Measurements from ENCODE around the gene MSLN.

MSLN gene

GRCh38 chr16:743794-744500 is 16.6 kb upstream of the MSLN start:
- peak; percentile 41; the same call in 1 of the 2 replicates for TF ChIP-seq CTCF (conservative IDR thresholded peaks at IDR 0.05; ENCODE audit: low read length)
- TF ChIP-seq EZH2phosphoT487 (IDR thresholded peaks at IDR 0.05; ENCODE audit: borderline replicate concordance): no peak
- Histone ChIP-seq H3K9me3 (ENCODE audit: insufficient read depth, low read depth, low read length) (no peaks in the 10 kb centered on the region), H3K79me2 (ENCODE audit: insufficient read depth, low read length) (peaks cover 7% of the 10 kb centered on the region; the same call in 1 of the 2 replicates), H3K36me3 (ENCODE audit: insufficient read depth, low read length) (no peaks in the 10 kb centered on the region), H3K4me3 (ENCODE audit: low read length, poor library complexity, severe bottlenecking) (no peak overlapping the region), H3K27me3 (ENCODE audit: insufficient read depth, low read length, poor library complexity, severe bottlenecking) (no peaks in the 10 kb centered on the region), H3K4me1 (ENCODE audit: insufficient read depth, low read length, poor library complexity, severe bottlenecking) (no peaks in the 10 kb centered on the region), H3K4me2 (ENCODE audit: low read depth, low read length, poor library complexity, severe bottlenecking) (no peak overlapping the region), H4K20me1 (ENCODE audit: insufficient read depth, low read length, poor library complexity, severe bottlenecking) (no peaks in the 10 kb centered on the region), H3F3A (ENCODE audit: low read depth) (no peaks in the 10 kb centered on the region), H2AFZ (ENCODE audit: low read length) (no peak overlapping the region), H3K9ac (ENCODE audit: low read depth, low read length, poor library complexity, severe bottlenecking) (no peak overlapping the region), H3K9me2 (replicated peaks; ENCODE audit: low read depth, low read length) (no peaks in the 10 kb centered on the region)

- H3K36me3 ChIP-seq (ENCODE audit: insufficient read depth, low read length): no peaks in the 10 kb centered on the region
- no peak overlapping the region for H3K4me3 ChIP-seq (ENCODE audit: low read length, poor library complexity, severe bottlenecking)
- H3K27me3 ChIP-seq (ENCODE audit: insufficient read depth, low read length, poor library complexity, severe bottlenecking): no peaks in the 10 kb centered on the region
- H3K9me3 ChIP-seq (ENCODE audit: insufficient read depth, low read depth, low read length): no peaks in the 10 kb centered on the region
- no peak overlapping the region for H3K4me2 ChIP-seq (ENCODE audit: low read depth, low read length, poor library complexity, severe bottlenecking)
- H2AFZ ChIP-seq (ENCODE audit: low read length): no peak overlapping the region
- no peaks in the 10 kb centered on the region for H4K20me1 ChIP-seq (ENCODE audit: insufficient read depth, low read length, poor library complexity, severe bottlenecking)
- H3K4me1 ChIP-seq (ENCODE audit: insufficient read depth, low read length, poor library complexity, severe bottlenecking): no peaks in the 10 kb centered on the region
- H3K9ac ChIP-seq (ENCODE audit: low read depth, low read length, poor library complexity, severe bottlenecking): no peak overlapping the region
- no peaks in the 10 kb centered on the region for H3K9me2 ChIP-seq (replicated peaks; ENCODE audit: low read depth, low read length)
- H3F3A ChIP-seq (ENCODE audit: low read depth): no peaks in the 10 kb centered on the region
- H3K79me2 ChIP-seq (ENCODE audit: insufficient read depth, low read length): no peaks in the 10 kb centered on the region
- no peak for TF ChIP-seq EZH2phosphoT487 (IDR thresholded peaks at IDR 0.05; ENCODE audit: borderline replicate concordance)
- peak; percentile 42; the same call in 1 of the 2 replicates for TF ChIP-seq CTCF (conservative IDR thresholded peaks at IDR 0.05; ENCODE audit: low read length)
These were observed 14.8 kb upstream of the MSLN start for GRCh38 chr16:745739-746138.

- no peaks in the 10 kb centered on the region for H3F3A ChIP-seq (ENCODE audit: low read depth)
These were observed 13.9 kb upstream of the MSLN start for GRCh38 chr16:746637-747036.

More at GRCh38 chr16:746637-747036, 13.9 kb upstream of the MSLN start:
- Histone ChIP-seq H2AFZ (ENCODE audit: low read length) (no peak overlapping the region), H3K9me3 (ENCODE audit: insufficient read depth, low read depth, low read length) (no peaks in the 10 kb centered on the region), H3K4me2 (ENCODE audit: low read depth, low read length, poor library complexity, severe bottlenecking) (no peak overlapping the region), H3K9ac (ENCODE audit: low read depth, low read length, poor library complexity, severe bottlenecking) (no peak overlapping the region), H3K79me2 (ENCODE audit: insufficient read depth, low read length) (no peaks in the 10 kb centered on the region), H3K27me3 (ENCODE audit: insufficient read depth, low read length, poor library complexity, severe bottlenecking) (no peaks in the 10 kb centered on the region), H3K4me1 (ENCODE audit: insufficient read depth, low read length, poor library complexity, severe bottlenecking) (no peaks in the 10 kb centered on the region), H4K20me1 (ENCODE audit: insufficient read depth, low read length, poor library complexity, severe bottlenecking) (no peaks in the 10 kb centered on the region), H3K36me3 (ENCODE audit: insufficient read depth, low read length) (no peaks in the 10 kb centered on the region), H3K4me3 (ENCODE audit: low read length, poor library complexity, severe bottlenecking) (no peak overlapping the region), H3K9me2 (replicated peaks; ENCODE audit: low read depth, low read length) (no peaks in the 10 kb centered on the region)
- TF ChIP-seq CTCF (conservative IDR thresholded peaks at IDR 0.05; ENCODE audit: low read length) (no peak), EZH2phosphoT487 (IDR thresholded peaks at IDR 0.05; ENCODE audit: borderline replicate concordance) (no peak)

All from Loucy (cell line).